CD4-positive, CD25-positive, alpha-beta regulatory T cell (primary cell): ENCODE data around the gene SLC17A3. TPM values are rescaled to one million over a fixed set of nuclear protein-coding genes. Genes with fewer than 3 reads are reported as not detected.
A peak's percentile ranks its signal among the peaks of the same experiment; 100 is the strongest.

Experiments
- ATAC-seq, 2 donors: fragments of 150-1000 bp; cut with Tn5 transposase; one replicate each; pipeline ENCODE4 v1.10.0; 2021; ENCODE audit warnings: low read depth in 2 of 2, moderate number of reproducible peaks in 2 of 2, moderate library complexity in 1 of 2
- DNase-seq, 3 donors: peaks; one replicate each; pipeline versions ENCODE4 v3.0.0 to v3.0.0-alpha.2; 2012 to 2022; ENCODE audit warnings: mixed read lengths in 1 of 3
- H3K27ac ChIP-seq: one replicate; pipeline ENCODE4 v1.7.0; 2013; ENCODE audit warnings: mild to moderate bottlenecking, low read length; ENCODE audit not compliant: insufficient read depth, poor library complexity, severe bottlenecking
- H3K27me3 ChIP-seq: one replicate; pipeline ENCODE4 v1.7.0; 2013; ENCODE audit warnings: low read length; ENCODE audit not compliant: control insufficient read depth, insufficient read depth
- H3K36me3 ChIP-seq: one replicate; pipeline ENCODE4 v1.7.0; 2013; ENCODE audit warnings: mild to moderate bottlenecking, low read length, moderate library complexity; ENCODE audit not compliant: control insufficient read depth, insufficient read depth
- H3K4me1 ChIP-seq: 2 replicates; pipeline ENCODE4 v1.7.0; 2013; ENCODE audit warnings: mild to moderate bottlenecking, low read length; ENCODE audit not compliant: insufficient read depth, control insufficient read depth, poor library complexity, severe bottlenecking
- H3K4me3 ChIP-seq: one replicate; pipeline ENCODE4 v1.7.0; 2013; ENCODE audit warnings: low read depth, mild to moderate bottlenecking, low read length, moderate library complexity
- H3K9me3 ChIP-seq, 2 experiments: 1 replicate in 1 of 2; 2 replicates in 1 of 2; pipeline ENCODE4 v1.7.0; 2013; ENCODE audit warnings: low read length in 2 of 2, mild to moderate bottlenecking in 1 of 2, moderate library complexity in 1 of 2; ENCODE audit not compliant: control insufficient read depth in 2 of 2
- H3K27ac Mint-ChIP-seq, 3 donors: one replicate each; pipeline ENCODE4 v1.8.0; 2020 to 2022; ENCODE audit warnings: mild to moderate bottlenecking in 3 of 3, mixed read lengths in 3 of 3, moderate library complexity in 2 of 3
- H3K27me3 Mint-ChIP-seq: one replicate; pipeline ENCODE4 v1.8.0; 2022; ENCODE audit warnings: mild to moderate bottlenecking, mixed read lengths
- H3K36me3 Mint-ChIP-seq: one replicate; pipeline ENCODE4 v1.8.0; 2020; ENCODE audit warnings: mixed read lengths
- H3K4me1 Mint-ChIP-seq, 4 donors: one replicate each; pipeline ENCODE4 v1.8.0; 2020 to 2022; ENCODE audit warnings: mixed read lengths in 4 of 4, mild to moderate bottlenecking in 1 of 4
- H3K4me3 Mint-ChIP-seq, 4 donors: one replicate each; pipeline ENCODE4 v1.8.0; 2020 to 2022; ENCODE audit warnings: mild to moderate bottlenecking in 4 of 4, mixed read lengths in 4 of 4, moderate library complexity in 3 of 4
- H3K9me3 Mint-ChIP-seq, 7 donors: one replicate each; pipeline ENCODE4 v1.8.0; 2020 to 2022; ENCODE audit warnings: mixed read lengths in 7 of 7, mild to moderate bottlenecking in 3 of 7, moderate library complexity in 2 of 7
- polyA plus RNA-seq, 4 donors: library from polyadenylated mRNA; unstranded; fragments of 300-500 nt; fragmentation: Illumina TruSeq; gene quantifications; one replicate each; pipeline ENCODE4 v1.2.3, GENCODE V29; 2021
- total RNA-seq: library from RNA; stranded (reverse); gene quantifications from one replicate; pipeline ENCODE4 v1.2.3, GENCODE V29; 2022

Gene SLC17A3
- total and polyA plus RNA-seq, 5 donors from 2014 or later = 0.31 TPM; not detected in 4

DNA sequence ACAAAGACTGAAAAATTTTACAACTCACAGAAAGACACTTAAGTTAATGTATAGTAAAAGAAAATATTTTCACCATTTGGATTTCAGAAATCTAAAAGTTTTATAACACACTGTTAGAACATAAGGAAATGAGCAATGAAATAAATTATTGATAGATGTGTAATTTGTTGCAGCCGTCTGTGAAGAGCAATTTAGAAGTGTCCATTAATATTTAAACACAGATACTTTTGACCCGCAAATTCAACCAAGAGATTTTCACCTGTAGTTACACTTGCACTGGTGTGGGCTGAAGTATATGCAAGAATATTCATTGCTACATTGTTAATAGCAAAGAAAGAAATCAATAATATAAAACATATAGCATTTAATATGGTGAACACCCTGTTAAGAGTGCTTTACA lies 14.6 kb upstream of the SLC17A3 start:
- Mint-ChIP-seq H3K27ac (no peak overlapping the region), H3K27me3 (peaks cover 19% of the 10 kb centered on the region)
- H3K27me3 ChIP-seq = peaks cover 13% of the 10 kb centered on the region

GRCh38 chr6:25886066-25886465 lies 12.0 kb upstream of the SLC17A3 start:
- H3K4me1 Mint-ChIP-seq = peaks cover 0 to 10% (median 0%) of the 10 kb centered on the region in 4 donors
- no peaks in the 10 kb centered on the region for H3K36me3 ChIP-seq

More for the DNA sequence above, 14.6 kb upstream of the SLC17A3 start:
- no peak for ATAC-seq
- no peak overlapping the region for H3K4me3 Mint-ChIP-seq
- H3K9me3 Mint-ChIP-seq = peaks cover 0 to 2% (median 0%) of the 10 kb centered on the region in 7 donors
- no peak overlapping the region for H3K4me3 ChIP-seq
- DNase-seq = no peak
- H3K4me1 ChIP-seq = no peaks in the 10 kb centered on the region
- H3K36me3 Mint-ChIP-seq = no peaks in the 10 kb centered on the region
- no peak overlapping the region for H3K27ac ChIP-seq
- no peaks in the 10 kb centered on the region for H3K9me3 ChIP-seq
- no peaks in the 10 kb centered on the region for H3K4me1 Mint-ChIP-seq
- H3K36me3 ChIP-seq = no peaks in the 10 kb centered on the region

DNA sequence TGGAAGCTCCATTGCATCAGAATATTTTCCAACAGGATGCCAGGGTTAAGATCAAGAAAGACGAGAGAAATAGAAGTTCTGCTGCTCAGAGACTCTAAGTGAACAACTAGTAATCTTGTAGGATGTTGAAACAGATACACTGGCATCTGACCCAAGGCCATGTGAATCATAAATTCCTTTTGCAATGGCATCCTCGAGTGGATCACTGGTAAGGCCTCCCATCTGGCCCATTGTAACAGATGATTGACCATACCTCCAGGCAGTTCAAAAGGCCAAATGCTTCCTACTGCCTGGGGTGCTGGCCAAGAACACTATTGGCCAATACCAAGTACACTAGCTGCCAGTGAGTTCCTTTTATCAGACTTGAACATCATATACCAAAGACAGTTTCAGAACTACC lies 9.9 kb upstream of the SLC17A3 start:
- Histone ChIP-seq H3K27me3 (no peaks in the 10 kb centered on the region), H3K4me3 (no peak overlapping the region), H3K9me3 (no peaks in the 10 kb centered on the region), H3K4me1 (no peaks in the 10 kb centered on the region), H3K27ac (no peak overlapping the region), H3K36me3 (no peaks in the 10 kb centered on the region)
- H3K27ac Mint-ChIP-seq = no peak overlapping the region
- peaks cover 20% of the 10 kb centered on the region for H3K27me3 Mint-ChIP-seq
- H3K4me1 Mint-ChIP-seq = peaks cover 0 to 10% (median 0%) of the 10 kb centered on the region in 4 donors
- DNase-seq = no peak
- H3K36me3 Mint-ChIP-seq = no peaks in the 10 kb centered on the region
- no peaks in the 10 kb centered on the region for H3K9me3 Mint-ChIP-seq
- no peak overlapping the region for H3K4me3 Mint-ChIP-seq
- no peak for ATAC-seq

More at GRCh38 chr6:25886066-25886465, 12.0 kb upstream of the SLC17A3 start:
- Histone ChIP-seq H3K4me3 (no peak overlapping the region), H3K27me3 (peaks cover 8% of the 10 kb centered on the region), H3K27ac (no peak overlapping the region), H3K4me1 (no peaks in the 10 kb centered on the region), H3K9me3 (no peaks in the 10 kb centered on the region)
- no peaks in the 10 kb centered on the region for H3K36me3 Mint-ChIP-seq
- ATAC-seq (no peak), DNase-seq (no peak)
- peaks cover 20% of the 10 kb centered on the region for H3K27me3 Mint-ChIP-seq
- no peaks in the 10 kb centered on the region for H3K9me3 Mint-ChIP-seq
- no peak overlapping the region for H3K27ac Mint-ChIP-seq
- no peak overlapping the region for H3K4me3 Mint-ChIP-seq

GRCh38 chr6:25883536-25883935 lies 9.5 kb upstream of the SLC17A3 start:
- no peak overlapping the region for H3K27ac Mint-ChIP-seq
- no peak overlapping the region for H3K4me3 Mint-ChIP-seq
- peaks cover 20% of the 10 kb centered on the region for H3K27me3 Mint-ChIP-seq
- Histone ChIP-seq H3K27me3 (no peaks in the 10 kb centered on the region), H3K36me3 (no peaks in the 10 kb centered on the region), H3K4me1 (no peaks in the 10 kb centered on the region), H3K27ac (no peak overlapping the region), H3K4me3 (no peak overlapping the region), H3K9me3 (no peaks in the 10 kb centered on the region)
- H3K4me1 Mint-ChIP-seq = peaks cover 0 to 10% (median 0%) of the 10 kb centered on the region in 4 donors
- ATAC-seq (no peak), DNase-seq (no peak)
- no peaks in the 10 kb centered on the region for H3K36me3 Mint-ChIP-seq
- peaks cover 0 to 2% (median 0%) of the 10 kb centered on the region in 7 donors for H3K9me3 Mint-ChIP-seq

DNA sequence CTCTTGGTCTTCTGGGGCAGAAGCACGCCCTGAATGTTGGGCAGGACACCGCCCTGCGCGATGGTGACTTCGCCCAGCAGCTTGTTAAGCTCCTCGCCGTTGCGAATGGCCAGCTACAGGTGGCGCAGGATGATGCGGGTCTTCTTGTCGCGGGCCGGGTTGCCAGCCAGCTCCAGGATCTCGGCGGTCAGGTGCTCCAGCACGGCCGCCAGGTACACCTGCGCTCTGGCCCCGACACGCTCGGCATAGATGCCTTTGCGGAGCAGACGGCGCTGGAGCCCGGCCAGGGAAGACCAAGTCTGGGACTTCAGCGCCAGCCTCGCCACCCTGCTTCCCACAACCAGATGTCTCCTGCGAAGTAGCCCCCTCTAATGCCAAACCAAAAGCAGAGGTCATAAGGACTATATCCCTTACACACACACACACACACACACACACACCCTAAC lies 8.0 kb upstream of the SLC17A3 start:
- Histone ChIP-seq H3K27me3 (no peaks in the 10 kb centered on the region), H3K9me3 (no peaks in the 10 kb centered on the region), H3K36me3 (no peaks in the 10 kb centered on the region), H3K4me1 (no peaks in the 10 kb centered on the region), H3K27ac (no peak overlapping the region), H3K4me3 (peak overlapping the region; percentile 70)
- DNase-seq (peak in 2 of 3 donors; percentile 7 to 55), ATAC-seq (peak; percentile 37 to 52)
- Mint-ChIP-seq H3K9me3 (peaks cover 0 to 2% (median 0%) of the 10 kb centered on the region in 7 donors), H3K27me3 (peaks cover 16% of the 10 kb centered on the region), H3K4me1 (peaks cover 0 to 10% (median 0%) of the 10 kb centered on the region in 4 donors), H3K36me3 (no peaks in the 10 kb centered on the region), H3K27ac (no peak overlapping the region), H3K4me3 (peak overlapping the region in 2 of 4 donors; percentile 81 to 94)

DNA sequence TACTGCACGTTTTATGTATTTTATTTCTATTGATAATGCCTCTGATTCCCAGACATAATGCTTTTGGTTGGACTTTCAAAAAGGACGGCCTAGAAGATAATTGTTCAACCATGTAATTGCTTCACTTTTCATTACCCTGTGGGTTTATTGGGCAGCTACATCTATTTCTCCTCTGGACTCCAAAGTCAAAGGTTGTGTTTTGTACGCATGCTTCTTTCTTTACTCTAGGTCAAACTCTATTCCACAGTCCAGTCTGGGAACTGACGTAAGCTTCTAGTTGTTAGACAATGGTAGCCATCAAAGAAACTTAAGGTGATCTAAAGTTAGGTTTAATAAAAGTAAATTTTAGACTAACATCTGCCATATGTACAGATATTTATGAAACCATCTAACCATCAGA lies 6.6 kb upstream of the SLC17A3 start:
- ATAC-seq = no peak
- Histone ChIP-seq H3K36me3 (no peaks in the 10 kb centered on the region), H3K9me3 (no peaks in the 10 kb centered on the region), H3K27ac (no peak overlapping the region), H3K27me3 (no peaks in the 10 kb centered on the region), H3K4me1 (no peaks in the 10 kb centered on the region), H3K4me3 (no peak overlapping the region)
- peaks cover 10% of the 10 kb centered on the region for H3K27me3 Mint-ChIP-seq
- no peak for DNase-seq
- H3K36me3 Mint-ChIP-seq = no peaks in the 10 kb centered on the region
- no peak overlapping the region for H3K4me3 Mint-ChIP-seq
- peaks cover 0 to 2% (median 0%) of the 10 kb centered on the region in 7 donors for H3K9me3 Mint-ChIP-seq
- peaks cover 0 to 10% (median 0%) of the 10 kb centered on the region in 4 donors for H3K4me1 Mint-ChIP-seq
- H3K27ac Mint-ChIP-seq = no peak overlapping the region

DNA sequence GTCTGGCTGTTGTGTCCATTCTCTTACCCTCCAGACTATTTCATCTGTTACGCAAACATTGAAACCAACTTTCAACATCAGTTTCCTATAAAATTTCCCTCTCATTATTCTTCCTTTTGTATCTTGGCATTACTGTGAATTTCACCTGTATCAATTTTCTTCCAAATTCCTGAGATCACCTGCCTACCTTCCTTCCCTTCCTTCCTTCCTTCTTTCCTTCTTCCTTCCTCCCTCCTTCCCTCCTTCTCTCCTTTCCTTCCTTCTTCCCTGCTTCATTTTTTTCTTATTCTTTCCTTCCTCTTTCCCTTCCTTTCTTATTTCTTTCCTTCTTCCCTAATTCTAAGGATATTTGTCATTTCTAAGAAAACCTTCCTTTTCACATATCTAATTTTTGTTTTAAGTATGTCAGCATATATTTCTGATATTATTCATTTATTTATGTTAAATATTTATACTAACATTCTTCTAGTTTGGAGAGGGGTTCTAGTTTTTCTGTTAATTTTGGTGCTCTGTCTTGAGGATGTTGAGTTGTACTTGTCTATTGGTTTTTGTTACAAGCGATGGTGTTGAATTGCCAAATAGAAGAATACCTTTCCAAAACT lies 4.8 kb upstream of the SLC17A3 start:
- no peaks in the 10 kb centered on the region for H3K36me3 ChIP-seq
- Mint-ChIP-seq H3K36me3 (no peaks in the 10 kb centered on the region), H3K9me3 (peaks cover 0 to 2% (median 0%) of the 10 kb centered on the region in 7 donors), H3K4me3 (no peak overlapping the region), H3K27me3 (peaks cover 8% of the 10 kb centered on the region), H3K4me1 (peaks cover 0 to 10% (median 1%) of the 10 kb centered on the region in 4 donors), H3K27ac (no peak overlapping the region)
- no peaks in the 10 kb centered on the region for H3K4me1 ChIP-seq
- no peaks in the 10 kb centered on the region for H3K9me3 ChIP-seq
- H3K4me3 ChIP-seq = no peak overlapping the region
- DNase-seq = no peak
- ATAC-seq = no peak
- H3K27me3 ChIP-seq = no peaks in the 10 kb centered on the region
- H3K27ac ChIP-seq = no peak overlapping the region
